Erythroblast (primary cell): ENCODE results near the gene PBXIP1.
A peak's percentile ranks its signal among the peaks of the same experiment; 100 is the strongest.
"Not testable (repeated sequence)": the region's sequence is repeated elsewhere in the genome, so short reads cannot be mapped to it uniquely, and the experiment has no call there.

Source experiments
- DNase-seq, 2 experiments: peaks; one replicate each; lab custom pipeline; 2025; lab: John Stamatoyannopoulos, UW
- GATA1 ChIP-seq: IDR thresholded peaks from 2 replicates; pipeline ENCODE4 v1.6.1; 2011; ENCODE audit warnings: low read depth, mild to moderate bottlenecking, control low read depth, low read length, moderate library complexity
- POLR2A ChIP-seq: IDR thresholded peaks from 2 replicates; pipeline ENCODE4 v1.6.1; 2011; ENCODE audit warnings: mild to moderate bottlenecking, low read length

PBXIP1 gene

GRCh38 chr1:154936555-154937084 lies 19.3 kb downstream of the PBXIP1 start, which contains the start of gene PMVK:
TSS of gene PMVK (minus strand) at chr1:154936719. CDS start at chr1:154936685, 34 bp downstream.
- DNase-seq = peak; percentile 97 to 98
- TF ChIP-seq GATA1 = no peak
- TF ChIP-seq POLR2A = peak; percentile 62

- TF ChIP-seq GATA1 (no peak), POLR2A (no peak)
- no peak for DNase-seq
These were observed 19.9 kb downstream of the PBXIP1 start for GRCh38 chr1:154935749-154936554.

- TF ChIP-seq POLR2A = no peak
- TF ChIP-seq GATA1 = no peak
- DNase-seq = no peak
These were observed 21.4 kb downstream of the PBXIP1 start for GRCh38 chr1:154934358-154934948.

GRCh38 chr1:154931940-154932487 lies 23.9 kb downstream of the PBXIP1 start:
- DNase-seq = no peak
- no peak for TF ChIP-seq GATA1
- no peak for TF ChIP-seq POLR2A

- TF ChIP-seq GATA1 (no peak), POLR2A (no peak)
- no peak for DNase-seq
These were observed 29.7 kb downstream of the PBXIP1 start for GRCh38 chr1:154926201-154926600.

GRCh38 chr1:154925335-154926170 lies 30.3 kb downstream of the PBXIP1 start:
- TF ChIP-seq POLR2A (no peak), GATA1 (no peak)
- no peak for DNase-seq

GRCh38 chr1:154923695-154924094 lies 32.2 kb downstream of the PBXIP1 start:
- TF ChIP-seq POLR2A (no peak), GATA1 (no peak)
- DNase-seq = no peak

- no peak for DNase-seq
- TF ChIP-seq POLR2A (no peak), GATA1 (no peak)
These were observed 42.6 kb downstream of the PBXIP1 start for GRCh38 chr1:154913273-154913672.

GRCh38 chr1:154912755-154913154 lies 43.1 kb downstream of the PBXIP1 start:
- TF ChIP-seq POLR2A (no peak), GATA1 (no peak)
- no peak for DNase-seq

GRCh38 chr1:154911691-154912550 lies 44.0 kb downstream of the PBXIP1 start:
- TF ChIP-seq GATA1 = no peak
- TF ChIP-seq POLR2A = no peak
- no peak for DNase-seq

- no peak for DNase-seq
- TF ChIP-seq POLR2A (no peak), GATA1 (no peak)
These were observed 45.0 kb downstream of the PBXIP1 start for GRCh38 chr1:154910851-154911250.

GRCh38 chr1:154908937-154909336 lies 47.0 kb downstream of the PBXIP1 start:
- DNase-seq = no peak
- TF ChIP-seq POLR2A (no peak), GATA1 (no peak)

GRCh38 chr1:154908129-154908528 lies 47.8 kb downstream of the PBXIP1 start:
- not testable (repeated sequence) for DNase-seq
